Activated T-helper 1 cell treated with anti-CD3 and anti-CD28 coated beads, Interleukin-12 subunit alpha, Interleukin-12 subunit beta, Interleukin-2, Interleukin-4 antibody, amounts not matched to agents 30 ng/mL and 10 ng/mL and 1 ng/mL, durations not matched to agents 14 hours and 24 hours and 36 hours (primary cell): ENCODE results near the gene ABCC11. TPM values are rescaled to one million over a fixed set of nuclear protein-coding genes. Genes with fewer than 3 reads are reported as not detected.
"Not testable (repeated sequence)": the region's sequence is repeated elsewhere in the genome, so short reads cannot be mapped to it uniquely, and the experiment has no call there.

Experiments
- DNase-seq: peaks from one replicate; pipeline ENCODE4 v3.0.0; 2021; ENCODE audit warnings: low spot score
- H3K27ac Mint-ChIP-seq: one replicate; pipeline ENCODE4 v1.8.0; 2021; ENCODE audit warnings: mild to moderate bottlenecking, mixed read lengths
- H3K27me3 Mint-ChIP-seq: one replicate; pipeline ENCODE4 v1.8.0; 2022; ENCODE audit warnings: mild to moderate bottlenecking, moderate library complexity, mixed read lengths; ENCODE audit not compliant: insufficient read depth
- H3K36me3 Mint-ChIP-seq: one replicate; pipeline ENCODE4 v1.8.0; 2021; ENCODE audit warnings: low read depth, mixed read lengths
- H3K4me1 Mint-ChIP-seq: one replicate; pipeline ENCODE4 v1.8.0; 2021; ENCODE audit warnings: low read depth, mixed read lengths
- H3K4me3 Mint-ChIP-seq: one replicate; pipeline ENCODE4 v1.8.0; 2021; ENCODE audit warnings: mild to moderate bottlenecking, moderate library complexity, mixed read lengths
- H3K9me3 Mint-ChIP-seq: one replicate; pipeline ENCODE4 v1.8.0; 2021; ENCODE audit warnings: mixed read lengths
- intact Hi-C: fragments of 100-400 bp; cut with micrococcal nuclease; formaldehyde crosslinking; loops from one replicate; pipeline ENCODE4 v1.15.1; 2024
- total RNA-seq: library from RNA; stranded (reverse); gene quantifications from 2 replicates; pipeline ENCODE4 v1.2.3, GENCODE V29; 2022

The ABCC11 gene
- total RNA-seq, 1 donor from 2014 or later: not detected

DNA sequence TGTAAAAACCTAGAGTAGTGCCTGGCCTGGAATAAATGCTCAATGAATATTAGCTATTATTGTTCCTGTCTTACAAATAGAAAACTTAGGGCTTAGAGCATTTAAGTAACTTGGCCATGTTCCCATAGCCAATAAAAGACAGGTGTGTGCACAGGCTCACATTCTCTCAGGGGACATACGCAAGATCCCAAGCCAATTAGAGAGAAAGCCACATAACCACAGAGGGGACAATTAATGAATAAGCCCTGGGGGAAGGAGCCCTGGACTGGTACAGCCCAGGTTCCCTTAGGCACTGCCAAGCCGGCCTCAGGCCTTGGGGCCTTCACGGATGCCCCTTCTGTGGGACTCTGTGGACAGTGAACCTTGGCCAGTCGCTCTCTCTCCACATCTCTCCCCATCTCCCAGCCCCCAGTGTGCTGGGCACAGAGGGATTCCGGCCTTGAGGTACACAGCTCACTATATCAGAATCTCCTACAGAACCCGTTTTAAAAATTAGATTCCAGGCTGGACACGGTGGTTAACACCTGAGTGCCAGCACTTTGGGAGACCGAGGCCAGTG, 64.3 kb downstream of the ABCC11 start:
- Mint-ChIP-seq H3K27ac (no peak overlapping the region), H3K9me3 (no peaks in the 10 kb centered on the region), H3K27me3 (peaks cover 3% of the 10 kb centered on the region), H3K4me3 (no peak overlapping the region), H3K4me1 (peaks cover 2% of the 10 kb centered on the region), H3K36me3 (no peaks in the 10 kb centered on the region)
- intact Hi-C loops: no loop called here
- DNase-seq: no peak

DNA sequence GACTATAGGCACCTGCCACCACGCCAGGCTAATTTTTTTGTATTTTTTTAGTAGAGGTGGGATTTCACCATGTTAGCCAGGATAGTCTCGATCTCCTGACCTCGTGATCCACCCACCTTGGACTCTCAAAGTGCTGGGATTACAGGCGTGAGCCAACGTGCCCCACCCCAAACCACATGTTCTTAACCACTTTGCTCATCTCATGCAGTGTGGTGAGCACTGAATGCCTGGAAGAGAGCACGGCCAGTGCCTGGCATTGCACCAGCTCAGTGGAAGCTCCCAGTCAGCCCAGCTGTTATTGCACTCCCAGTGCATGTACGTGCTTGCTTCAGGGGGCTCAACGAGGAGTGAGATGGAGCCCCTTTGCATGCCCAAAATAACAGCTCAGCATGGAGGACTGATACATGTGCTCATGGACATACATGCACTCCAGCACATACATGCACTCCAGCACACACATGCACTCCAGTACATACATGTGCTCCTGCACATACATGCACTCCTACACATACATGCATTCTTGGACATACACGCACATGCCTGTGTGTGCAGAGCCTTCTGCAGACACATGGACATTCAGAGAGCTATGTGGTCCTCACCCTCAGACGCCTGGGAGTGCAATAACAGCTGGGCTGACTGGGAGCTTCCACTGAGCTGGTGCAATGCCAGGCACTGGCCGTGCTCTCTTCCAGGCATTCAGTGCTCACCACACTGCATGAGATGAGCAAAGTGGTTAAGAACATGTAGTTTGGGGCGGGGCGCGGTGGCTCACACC, 65.4 kb downstream of the ABCC11 start:
- DNase-seq, H3K27me3 Mint-ChIP-seq, H3K4me3 Mint-ChIP-seq, H3K27ac Mint-ChIP-seq, intact Hi-C loops, H3K9me3 Mint-ChIP-seq, H3K36me3 Mint-ChIP-seq, H3K4me1 Mint-ChIP-seq: not testable (repeated sequence)

DNA sequence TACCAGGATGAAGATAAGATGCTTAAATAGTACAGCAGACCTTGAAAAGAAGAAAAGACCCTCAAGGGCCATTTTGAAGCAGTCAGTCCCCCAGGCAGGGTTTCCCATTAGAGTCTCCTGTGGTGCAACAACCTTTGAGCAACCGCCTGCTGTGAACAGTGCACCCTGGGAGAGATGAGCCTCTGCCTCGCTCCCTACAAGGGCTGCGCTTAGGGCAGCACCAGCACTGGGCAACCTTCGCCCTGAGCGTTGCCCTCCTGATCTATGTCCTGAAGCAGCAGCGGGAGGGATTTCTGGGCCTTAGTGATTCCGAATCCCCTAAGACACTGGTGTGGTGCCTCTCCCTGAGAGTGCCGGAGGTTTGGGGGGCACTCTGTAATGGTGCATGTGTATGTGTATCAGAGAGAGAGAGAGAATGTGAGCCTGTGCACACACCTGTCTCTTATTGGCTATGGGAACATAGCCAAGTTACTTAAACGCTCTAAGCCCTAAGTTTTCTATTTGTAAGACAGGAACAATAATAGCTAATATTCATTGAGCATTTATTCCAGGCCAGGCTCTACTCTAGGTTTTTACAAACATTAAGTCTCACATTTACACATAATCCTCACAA, 66.4 kb downstream of the ABCC11 start:
- Mint-ChIP-seq H3K36me3 (no peaks in the 10 kb centered on the region), H3K9me3 (no peaks in the 10 kb centered on the region), H3K27ac (no peak overlapping the region), H3K4me1 (no peaks in the 10 kb centered on the region), H3K4me3 (no peak overlapping the region), H3K27me3 (peaks cover 5% of the 10 kb centered on the region)
- intact Hi-C loops: no loop called here
- DNase-seq: no peak

DNA sequence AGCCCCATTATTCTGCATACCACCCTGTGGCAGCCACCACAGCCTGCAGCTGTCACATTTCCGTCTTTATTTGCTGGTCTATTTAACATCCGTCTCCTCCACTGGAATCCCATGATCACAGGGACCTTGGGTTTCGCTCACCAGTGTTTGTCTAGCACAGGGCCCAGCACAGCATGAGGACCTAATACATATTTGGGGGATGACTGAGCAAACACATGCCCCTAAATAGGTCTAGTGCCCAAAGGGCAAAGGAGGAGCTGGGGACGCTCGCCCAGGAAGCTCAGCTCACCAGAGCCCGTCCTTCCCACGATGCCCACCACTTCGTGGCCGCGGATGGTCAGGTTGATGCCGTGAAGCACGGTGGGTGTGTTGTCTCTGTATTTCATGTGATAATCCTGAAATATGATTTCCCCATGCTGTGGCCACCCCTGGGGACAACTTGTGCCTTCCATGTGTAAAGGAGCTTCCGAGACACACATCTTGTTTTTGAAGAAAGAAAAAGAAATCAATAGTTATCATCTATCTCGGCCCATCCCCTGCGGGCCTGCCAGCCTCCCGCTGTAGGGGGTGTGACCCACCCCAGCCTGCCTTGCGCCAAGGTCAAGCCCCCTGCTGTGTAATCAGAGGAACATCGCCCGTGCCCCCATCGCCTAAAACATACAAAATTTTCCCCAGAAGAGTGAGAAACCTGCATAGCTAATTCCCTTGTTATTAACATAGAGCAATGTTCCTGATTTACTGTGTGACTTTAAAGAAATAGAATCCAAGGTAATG, 70.5 kb downstream of the ABCC11 start:
- Mint-ChIP-seq H3K9me3 (no peaks in the 10 kb centered on the region), H3K4me3 (no peak overlapping the region), H3K27ac (no peak overlapping the region), H3K27me3 (peaks cover 6% of the 10 kb centered on the region), H3K36me3 (no peaks in the 10 kb centered on the region), H3K4me1 (no peaks in the 10 kb centered on the region)
- intact Hi-C loops: no loop called here
- DNase-seq: no peak

DNA sequence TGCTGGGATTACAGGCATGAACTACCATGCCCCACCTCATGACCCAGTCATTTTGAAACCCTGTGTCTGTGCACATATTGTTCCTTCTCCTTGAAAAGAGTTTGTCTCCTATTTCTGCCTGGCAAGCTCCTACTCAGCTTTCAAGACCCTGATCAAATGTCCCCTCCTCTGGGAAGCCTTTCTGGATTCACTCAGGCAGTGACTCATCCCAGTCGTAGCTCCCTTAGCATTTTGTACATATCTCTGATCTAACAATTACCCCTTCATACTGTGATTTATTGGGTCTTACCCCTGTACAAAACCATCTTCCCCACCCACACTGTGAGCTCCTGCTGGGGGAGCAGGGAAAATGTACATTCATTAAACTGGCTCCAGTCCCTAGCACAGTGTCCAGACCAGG, 73.5 kb downstream of the ABCC11 start:
- Mint-ChIP-seq H3K4me1 (no peaks in the 10 kb centered on the region), H3K36me3 (no peaks in the 10 kb centered on the region), H3K27ac (no peak overlapping the region), H3K9me3 (no peaks in the 10 kb centered on the region), H3K27me3 (peaks cover 6% of the 10 kb centered on the region), H3K4me3 (no peak overlapping the region)
- DNase-seq: no peak
- intact Hi-C loops: no loop called here

DNA sequence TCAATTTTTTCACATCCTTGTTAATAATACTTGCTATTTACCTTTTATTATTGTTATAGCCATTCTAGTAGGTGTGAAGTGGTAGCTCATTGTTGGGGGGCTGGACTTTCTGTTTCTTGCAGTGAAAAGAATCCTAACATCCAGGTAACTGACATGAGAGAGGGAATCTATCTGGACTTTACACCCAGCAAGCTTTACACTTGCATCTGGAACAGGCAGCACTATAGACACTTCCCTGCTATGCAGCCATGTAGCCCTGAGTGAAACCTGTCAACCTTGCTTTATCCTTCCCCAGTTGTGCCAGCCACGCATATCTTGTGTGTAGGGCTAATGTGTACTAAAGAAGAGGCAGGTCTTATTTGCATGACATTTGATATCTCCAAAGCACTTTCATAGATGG, 74.7 kb downstream of the ABCC11 start:
- Mint-ChIP-seq H3K27me3 (peaks cover 6% of the 10 kb centered on the region), H3K9me3 (no peaks in the 10 kb centered on the region), H3K36me3 (no peaks in the 10 kb centered on the region), H3K4me3 (no peak overlapping the region), H3K4me1 (no peaks in the 10 kb centered on the region), H3K27ac (no peak overlapping the region)
- DNase-seq: no peak
- intact Hi-C loops: no loop called here

DNA sequence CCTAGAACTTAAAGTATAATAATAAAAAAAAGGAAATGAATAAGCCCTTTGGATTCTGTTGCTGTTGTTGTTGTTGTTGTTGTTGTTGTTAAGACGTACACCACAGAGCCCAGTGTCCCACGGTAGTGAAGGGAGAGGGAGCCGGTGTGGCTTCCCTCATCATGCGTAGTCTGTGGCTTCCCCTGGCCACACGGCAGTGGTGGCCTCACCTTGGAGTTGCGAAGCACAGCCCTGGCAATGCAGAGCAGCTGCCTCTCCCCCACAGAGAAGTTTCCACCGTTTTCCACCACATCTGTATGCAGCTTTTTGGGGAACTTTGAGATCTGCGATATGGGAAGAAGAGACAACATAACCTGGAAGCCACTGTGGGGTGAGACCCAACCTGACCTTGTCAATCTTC, 77.4 kb downstream of the ABCC11 start:
- Mint-ChIP-seq H3K36me3 (no peaks in the 10 kb centered on the region), H3K4me1 (peaks cover 13% of the 10 kb centered on the region), H3K9me3 (no peaks in the 10 kb centered on the region), H3K27ac (no peak overlapping the region), H3K4me3 (no peak overlapping the region), H3K27me3 (peaks cover 5% of the 10 kb centered on the region)
- no peak for DNase-seq
- intact Hi-C loops: loop anchor here (5.0 to 10.0 kb wide), 2 partner anchors 913 to 1615 kb away; no protein-coding TSS in a partner anchor

DNA sequence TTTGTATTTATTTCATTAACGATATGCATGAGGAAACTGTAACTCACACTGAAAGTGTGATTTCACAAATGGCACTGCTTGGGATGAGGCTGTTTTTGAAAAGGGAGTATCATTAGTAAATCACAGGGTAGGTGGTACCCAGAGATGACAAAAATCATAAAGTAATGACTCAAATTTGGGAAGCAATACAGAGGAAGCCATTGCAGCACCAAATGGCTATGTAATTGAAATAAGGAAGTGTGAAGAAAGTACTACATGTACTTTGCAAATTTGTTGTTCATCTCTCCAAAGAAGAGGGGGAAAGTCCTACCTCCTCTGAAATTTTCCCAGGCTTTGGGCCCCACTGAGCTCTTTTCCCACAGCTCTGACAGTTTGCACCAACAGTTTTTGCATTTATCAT, 79.3 kb downstream of the ABCC11 start:
- no peaks in the 10 kb centered on the region for H3K36me3 Mint-ChIP-seq
- DNase-seq: no peak
- peaks cover 16% of the 10 kb centered on the region for H3K4me1 Mint-ChIP-seq
- H3K9me3 Mint-ChIP-seq: no peaks in the 10 kb centered on the region
- intact Hi-C loops: loop anchor here (5.0 to 10.0 kb wide), 2 partner anchors 911 to 1613 kb away; no protein-coding TSS in a partner anchor
- H3K4me3 Mint-ChIP-seq: no peak overlapping the region
- H3K27me3 Mint-ChIP-seq: peaks cover 2% of the 10 kb centered on the region
- H3K27ac Mint-ChIP-seq: no peak overlapping the region

DNA sequence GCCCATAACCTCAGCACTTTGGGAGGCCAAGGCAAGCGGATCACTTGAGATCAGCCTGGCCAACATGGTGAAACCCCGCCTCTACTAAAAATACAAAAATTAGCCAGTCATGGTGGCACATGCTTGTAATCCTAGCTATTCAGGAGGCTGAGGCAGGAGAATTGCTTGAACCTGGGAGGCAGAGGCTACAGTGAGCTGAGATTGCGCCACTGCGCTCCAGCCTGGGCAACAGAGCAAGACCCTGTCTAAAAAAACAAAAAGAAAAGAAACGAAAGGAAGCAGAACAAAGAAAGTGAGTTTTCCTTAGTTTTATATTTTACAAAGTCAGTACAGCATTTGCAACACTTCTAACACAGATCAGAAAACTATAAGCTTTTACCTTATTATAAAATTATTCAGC, 80.7 kb downstream of the ABCC11 start:
- H3K27ac Mint-ChIP-seq, H3K9me3 Mint-ChIP-seq, H3K27me3 Mint-ChIP-seq, H3K4me3 Mint-ChIP-seq, DNase-seq, H3K36me3 Mint-ChIP-seq: not testable (repeated sequence)
- intact Hi-C loops: loop anchor here (5.0 to 10.0 kb wide), 2 partner anchors 909 to 1612 kb away; no protein-coding TSS in a partner anchor
- H3K4me1 Mint-ChIP-seq: peaks cover 23% of the 10 kb centered on the region

DNA sequence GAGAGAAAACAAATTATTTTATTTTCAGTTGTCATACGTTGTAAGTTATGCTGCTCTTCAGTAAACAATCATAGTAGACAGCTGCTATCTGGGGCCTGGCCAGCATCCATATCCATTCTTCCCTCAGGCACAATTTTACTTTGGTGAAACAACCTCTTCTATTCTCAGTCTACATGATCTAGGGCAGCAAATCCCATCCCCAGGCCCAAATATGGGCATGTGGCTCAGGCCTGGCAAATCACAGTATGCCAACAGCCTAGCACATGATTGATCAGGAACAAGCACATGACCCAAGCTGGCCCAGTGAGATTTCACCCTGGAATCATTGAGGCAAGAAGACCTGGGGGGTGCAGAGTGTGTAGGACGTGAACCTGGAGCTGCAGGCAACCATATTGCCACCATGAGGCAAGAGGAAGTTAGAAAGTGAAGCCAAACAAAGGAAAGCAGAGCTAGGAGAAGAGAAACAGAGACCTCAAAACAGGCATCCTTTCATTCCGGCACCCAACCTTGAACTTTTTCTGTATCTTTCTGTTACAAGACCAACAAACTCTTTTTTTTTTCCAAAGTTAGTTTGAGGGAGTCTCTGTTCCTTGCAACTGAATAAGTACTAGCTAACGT, 81.3 kb downstream of the ABCC11 start:
- no peaks in the 10 kb centered on the region for H3K36me3 Mint-ChIP-seq
- no peak for DNase-seq
- no peak overlapping the region for H3K4me3 Mint-ChIP-seq
- H3K27me3 Mint-ChIP-seq: peaks cover 4% of the 10 kb centered on the region
- H3K4me1 Mint-ChIP-seq: peaks cover 23% of the 10 kb centered on the region
- H3K9me3 Mint-ChIP-seq: no peaks in the 10 kb centered on the region
- intact Hi-C loops: loop anchor here (1.0 to 10.0 kb wide), 6 partner anchors 10 to 1611 kb away; no protein-coding TSS in a partner anchor
- no peak overlapping the region for H3K27ac Mint-ChIP-seq

DNA sequence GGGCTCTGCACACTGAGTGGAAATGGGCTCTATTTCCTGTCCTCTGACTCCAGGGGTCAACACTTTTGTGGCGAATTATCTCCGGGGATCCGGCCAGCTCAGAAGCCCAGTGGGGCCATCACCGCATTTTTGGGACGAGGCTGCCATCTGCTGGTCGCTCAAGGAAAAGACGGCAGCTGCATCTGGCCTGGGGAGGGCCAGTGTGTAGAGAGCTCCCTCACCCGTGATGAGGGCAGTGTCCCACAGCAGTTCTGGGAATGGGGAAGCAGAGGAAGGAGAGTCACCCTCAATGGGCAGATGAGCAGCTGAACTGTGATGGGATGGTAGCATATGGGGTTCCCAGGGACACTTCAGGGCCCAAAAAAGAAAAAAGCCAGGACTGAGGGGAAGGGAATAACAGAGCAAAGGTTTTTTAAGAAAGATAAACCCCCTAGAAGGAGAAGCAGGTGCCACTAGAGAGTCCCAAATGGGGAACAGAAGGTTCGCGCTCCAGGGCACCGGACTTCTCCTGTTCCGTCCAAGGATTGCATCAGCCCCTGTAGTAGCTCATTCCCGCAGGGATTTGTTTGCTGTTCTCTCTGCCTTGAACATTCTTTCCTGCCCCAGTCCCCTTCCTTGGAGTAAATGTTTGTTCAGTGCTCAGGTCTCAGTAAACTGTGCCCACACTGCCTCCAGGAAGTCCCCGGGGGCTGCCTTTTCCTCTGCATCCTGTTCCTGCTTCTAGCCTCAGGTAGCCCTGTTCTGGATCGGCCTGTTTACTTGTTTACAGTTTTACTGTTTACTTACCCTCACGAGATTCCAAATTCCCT, 82.2 kb downstream of the ABCC11 start:
- peak overlapping the region; percentile 21 for H3K27ac Mint-ChIP-seq
- peaks cover 6% of the 10 kb centered on the region for H3K27me3 Mint-ChIP-seq
- intact Hi-C loops: loop anchor here (1.0 to 10.0 kb wide), 6 partner anchors 9 to 1610 kb away; no protein-coding TSS in a partner anchor
- H3K9me3 Mint-ChIP-seq: no peaks in the 10 kb centered on the region
- H3K4me1 Mint-ChIP-seq: peaks cover 23% of the 10 kb centered on the region
- no peak overlapping the region for H3K4me3 Mint-ChIP-seq
- no peaks in the 10 kb centered on the region for H3K36me3 Mint-ChIP-seq
- DNase-seq: peak; percentile 59
